ENCODE measurements around the gene FOXK1. TPM values are rescaled to one million over a fixed set of nuclear protein-coding genes. Genes with fewer than 3 reads are reported as not detected.

The FOXK1 gene
- total RNA-seq, 2 experiments from 2014 or later, result 67.8 to 68.1 TPM

- intact Hi-C loops (cut with DNase I, micrococcal nuclease), result loop anchor here in 1 of 2 experiments (2.0 kb wide), 1 partner anchor 29 kb away; no protein-coding TSS in a partner anchor
- CTCF ChIA-PET, result interaction anchor here (0.6 to 4.8 kb wide), 3 partner anchors 18 to 132 kb away, joined by 3 to 23 read pairs (median 15); no protein-coding TSS in a partner anchor
- no peak overlapping the region for H3K4me3 ChIP-seq (ENCODE audit: low read length)
These were observed 91.9 kb downstream of the FOXK1 start for GRCh38 chr7:4774007-4774406.

DNA sequence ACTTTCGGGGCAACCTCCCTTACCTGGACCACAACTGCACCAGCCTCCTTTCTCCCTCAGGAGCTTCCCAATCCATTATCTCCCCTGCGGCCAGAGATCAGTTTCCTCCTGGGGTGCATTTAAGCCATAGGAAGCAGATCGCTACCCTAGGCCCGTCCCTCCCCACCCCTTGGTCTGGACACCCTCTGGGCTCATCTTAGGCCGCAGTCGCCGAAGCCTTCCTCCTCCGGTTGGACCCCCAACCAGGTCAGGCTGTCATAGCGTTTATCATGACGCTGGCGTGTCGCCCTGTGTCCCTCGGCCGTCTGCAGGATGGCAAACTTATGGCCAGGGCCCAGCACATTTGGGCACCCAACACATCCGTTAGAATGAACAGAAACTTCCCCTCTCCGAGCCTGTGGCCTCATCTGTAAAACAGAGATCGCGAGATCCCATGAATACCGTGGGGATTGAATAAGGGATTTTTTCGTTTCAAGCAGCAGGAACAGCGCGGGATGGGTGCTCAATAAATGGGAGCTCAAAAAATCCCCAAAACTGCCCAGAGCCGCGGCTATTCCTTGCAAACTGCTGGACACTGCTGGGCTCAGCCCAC is 92.7 kb downstream of the FOXK1 start:
- H3K27ac Mint-ChIP-seq, result peak overlapping the region; percentile 100
- H3K36me3 ChIP-seq (ENCODE audit: insufficient read depth, low read length), result peaks cover 8% of the 10 kb centered on the region
- no peaks in the 10 kb centered on the region for H3K27me3 Mint-ChIP-seq
- peaks cover 25% of the 10 kb centered on the region for H3K36me3 Mint-ChIP-seq (ENCODE audit: low read depth)
- H3K4me1 ChIP-seq (ENCODE audit: insufficient read depth, low read length), result peaks cover 39% of the 10 kb centered on the region
- peak overlapping the region; percentile 96 for H3K27ac ChIP-seq (ENCODE audit: low read depth in 1 of 2, low read length in 2 of 2)
- DNase-seq (peak in 2 of 14 experiments; percentile 34 to 65), ATAC-seq (ENCODE audit: poor library complexity) (peak; percentile 32)
- intact Hi-C loops (cut with DNase I, micrococcal nuclease), result loop anchor here (1.0 to 2.0 kb wide), 3 partner anchors 30 to 133 kb away; no protein-coding TSS in a partner anchor
- H3K9me3 ChIP-seq (ENCODE audit: control insufficient read depth in 1 of 2, insufficient read depth in 1 of 2, low read length in 2 of 2), result no peaks in the 10 kb centered on the region
- H3K4me1 Mint-ChIP-seq (ENCODE audit: low read depth), result peaks cover 49% of the 10 kb centered on the region
- ChIA-PET CTCF (interaction anchor here (0.6 to 4.8 kb wide), 5 partner anchors 16 to 1575 kb away, joined by 3 to 23 read pairs (median 3); no protein-coding TSS in a partner anchor), POLR2A (interaction anchor here (0.7 to 2.7 kb wide), 29 partner anchors 11 to 919 kb away, joined by 3 to 67 read pairs (median 4); partner anchors contain the start of genes FOXK1, RADIL, RBAK and WIPI2)
- H3K4me3 Mint-ChIP-seq, result peak overlapping the region; percentile 100
- H3K4me3 ChIP-seq (ENCODE audit: low read length), result peak overlapping the region; percentile 99
- TF ChIP-seq, protein P1, sequence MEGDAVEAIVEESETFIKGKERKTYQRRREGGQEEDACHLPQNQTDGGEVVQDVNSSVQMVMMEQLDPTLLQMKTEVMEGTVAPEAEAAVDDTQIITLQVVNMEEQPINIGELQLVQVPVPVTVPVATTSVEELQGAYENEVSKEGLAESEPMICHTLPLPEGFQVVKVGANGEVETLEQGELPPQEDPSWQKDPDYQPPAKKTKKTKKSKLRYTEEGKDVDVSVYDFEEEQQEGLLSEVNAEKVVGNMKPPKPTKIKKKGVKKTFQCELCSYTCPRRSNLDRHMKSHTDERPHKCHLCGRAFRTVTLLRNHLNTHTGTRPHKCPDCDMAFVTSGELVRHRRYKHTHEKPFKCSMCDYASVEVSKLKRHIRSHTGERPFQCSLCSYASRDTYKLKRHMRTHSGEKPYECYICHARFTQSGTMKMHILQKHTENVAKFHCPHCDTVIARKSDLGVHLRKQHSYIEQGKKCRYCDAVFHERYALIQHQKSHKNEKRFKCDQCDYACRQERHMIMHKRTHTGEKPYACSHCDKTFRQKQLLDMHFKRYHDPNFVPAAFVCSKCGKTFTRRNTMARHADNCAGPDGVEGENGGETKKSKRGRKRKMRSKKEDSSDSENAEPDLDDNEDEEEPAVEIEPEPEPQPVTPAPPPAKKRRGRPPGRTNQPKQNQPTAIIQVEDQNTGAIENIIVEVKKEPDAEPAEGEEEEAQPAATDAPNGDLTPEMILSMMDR (IDR thresholded peaks at IDR 0.05), result no peak
- H3K9me3 Mint-ChIP-seq, result no peaks in the 10 kb centered on the region
- no peaks in the 10 kb centered on the region for H3K27me3 ChIP-seq (ENCODE audit: control insufficient read depth in 1 of 2, insufficient read depth in 2 of 2, low read length in 2 of 2)

More at GRCh38 chr7:4774007-4774406, 91.9 kb downstream of the FOXK1 start:
- Mint-ChIP-seq H3K9me3 (no peaks in the 10 kb centered on the region), H3K27me3 (no peaks in the 10 kb centered on the region), H3K36me3 (ENCODE audit: low read depth) (peaks cover 25% of the 10 kb centered on the region), H3K4me1 (ENCODE audit: low read depth) (peaks cover 49% of the 10 kb centered on the region), H3K27ac (peak overlapping the region; percentile 100), H3K4me3 (peak overlapping the region; percentile 100)
- TF ChIP-seq, protein P1 (IDR thresholded peaks at IDR 0.05), result no peak
- no peaks in the 10 kb centered on the region for H3K27me3 ChIP-seq (ENCODE audit: control insufficient read depth in 1 of 2, insufficient read depth in 2 of 2, low read length in 2 of 2)
- no peaks in the 10 kb centered on the region for H3K9me3 ChIP-seq (ENCODE audit: control insufficient read depth in 1 of 2, insufficient read depth in 1 of 2, low read length in 2 of 2)
- peaks cover 37% of the 10 kb centered on the region for H3K4me1 ChIP-seq (ENCODE audit: insufficient read depth, low read length)
- POLR2A ChIA-PET, result interaction anchor here (1.9 to 2.7 kb wide), 5 partner anchors 19 to 272 kb away, joined by 5 to 67 read pairs (median 27); partner anchors contain the start of gene RBAK
- H3K36me3 ChIP-seq (ENCODE audit: insufficient read depth, low read length), result peaks cover 8% of the 10 kb centered on the region
- peak overlapping the region in 1 of 2 donors; percentile 96 for H3K27ac ChIP-seq (ENCODE audit: low read depth in 1 of 2, low read length in 2 of 2)
- peak in 1 of 14 experiments; percentile 21 for DNase-seq
- ATAC-seq (ENCODE audit: poor library complexity), result no peak

DNA sequence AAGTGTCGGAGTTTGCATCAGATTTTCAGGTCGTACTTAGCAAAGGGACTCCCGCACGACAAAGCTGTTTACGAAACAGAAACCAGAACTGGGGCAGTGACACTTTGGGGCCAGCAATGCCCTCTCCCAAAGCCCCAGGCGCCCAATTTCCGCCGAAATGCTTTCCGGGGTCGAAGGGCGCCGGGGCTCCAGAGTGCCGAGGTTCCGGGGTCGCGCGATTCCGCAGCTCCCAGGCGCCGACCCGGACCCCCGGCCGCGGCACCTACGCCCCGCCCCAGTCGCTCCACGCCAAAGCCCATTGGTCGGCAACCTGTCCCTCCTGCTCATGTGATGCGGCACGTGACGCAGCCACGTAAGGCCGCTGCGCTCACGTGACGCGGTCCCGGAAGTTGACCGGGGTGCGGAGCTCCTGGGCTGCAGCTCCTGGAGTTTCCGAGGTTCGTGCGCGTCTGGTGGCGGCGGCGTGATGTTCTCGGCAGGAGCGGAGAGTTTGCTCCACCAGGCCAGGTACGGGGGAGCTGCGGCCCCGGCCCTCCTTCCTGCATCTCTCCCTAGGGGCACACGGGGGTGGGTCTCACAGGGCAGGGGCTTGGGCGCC is 93.3 kb downstream of the FOXK1 start, which contains the start of gene AP5Z1:
AP5Z1 (plus strand) TSS at position 374 of the 598 bp plus-strand sequence; CDS start at position 467, 93 bp downstream.
- peak within 1 kb of the TSS; percentile 99 for H3K4me3 ChIP-seq (ENCODE audit: low read length)
- peaks cover 25% of the 10 kb centered on the region for H3K36me3 Mint-ChIP-seq (ENCODE audit: low read depth)
- peak within 1 kb of the TSS; percentile 100 for H3K4me3 Mint-ChIP-seq
- peak within 1 kb of the TSS; percentile 100 for H3K27ac Mint-ChIP-seq
- no peaks in the 10 kb centered on the region for H3K27me3 ChIP-seq (ENCODE audit: control insufficient read depth in 1 of 2, insufficient read depth in 2 of 2, low read length in 2 of 2)
- intact Hi-C loops (cut with DNase I, micrococcal nuclease), result loop anchor here (1.0 to 2.0 kb wide), 3 partner anchors 31 to 134 kb away; no protein-coding TSS in a partner anchor
- TF ChIP-seq, protein P1 (IDR thresholded peaks at IDR 0.05), result no peak
- peaks cover 11% of the 10 kb centered on the region for H3K36me3 ChIP-seq (ENCODE audit: insufficient read depth, low read length)
- CTCF ChIA-PET, result interaction anchor here (0.6 to 4.8 kb wide), 5 partner anchors 17 to 1575 kb away, joined by 3 to 23 read pairs (median 3); no protein-coding TSS in a partner anchor
- H3K27ac ChIP-seq (ENCODE audit: low read depth in 1 of 2, low read length in 2 of 2), result peak within 1 kb of the TSS; percentile 96
- no peaks in the 10 kb centered on the region for H3K9me3 ChIP-seq (ENCODE audit: control insufficient read depth in 1 of 2, insufficient read depth in 1 of 2, low read length in 2 of 2)
- POLR2A ChIA-PET, result interaction anchor here (0.7 to 2.7 kb wide), 34 partner anchors 9 to 1683 kb away, joined by 3 to 67 read pairs (median 4); partner anchors contain the start of genes FOXK1, RADIL, RBAK and WIPI2
- no peaks in the 10 kb centered on the region for H3K9me3 Mint-ChIP-seq
- DNase-seq (peak; percentile 86 to 99 (median 93)), ATAC-seq (ENCODE audit: poor library complexity) (peak; percentile 87)
- peaks cover 49% of the 10 kb centered on the region for H3K4me1 Mint-ChIP-seq (ENCODE audit: low read depth)
- H3K27me3 Mint-ChIP-seq, result no peaks in the 10 kb centered on the region
- peaks cover 41% of the 10 kb centered on the region for H3K4me1 ChIP-seq (ENCODE audit: insufficient read depth, low read length)

Data from CD4-positive, alpha-beta T cell (primary cell).